HepG2 (cell line): Measurements from ENCODE around the gene BRIP1. TPM values are rescaled to one million over a fixed set of nuclear protein-coding genes. Genes with fewer than 3 reads are reported as not detected.

Experiments
- ASH2L ChIP-seq: fragments of 300-600, 200-600 bp; sonication (generic); IDR thresholded peaks from 2 replicates; pipeline ENCODE4 v1.7.0; 2017; ENCODE audit warnings: low read depth, mild to moderate bottlenecking, moderate library complexity, mixed read lengths, low read length; ENCODE audit not compliant: insufficient read length
- BCL6 ChIP-seq: IDR thresholded peaks from 2 replicates; pipeline ENCODE4 v1.6.1; 2016; ENCODE audit warnings: missing genetic modification reagents, missing compliant biosample characterization
- EHMT2 ChIP-seq: fragments of 200-600 bp; sonication (generic); IDR thresholded peaks from 2 replicates; pipeline ENCODE4 v1.7.0; 2017; ENCODE audit warnings: antibody characterized with exemption, low read depth, low read length, borderline replicate concordance
- GATAD2A ChIP-seq: IDR thresholded peaks from 2 replicates; pipeline ENCODE4 v1.6.1; 2016
- HNRNPLL ChIP-seq: fragments of 200-400 bp; formaldehyde crosslinking; IDR thresholded peaks from 2 replicates; pipeline ENCODE4 v1.6.1; 2017; ENCODE audit warnings: mild to moderate bottlenecking, low read depth, low read length; ENCODE audit not compliant: poor library complexity, severe bottlenecking
- KLF11 ChIP-seq: IDR thresholded peaks from 2 replicates; pipeline ENCODE4 v1.6.1; 2016; ENCODE audit warnings: missing compliant biosample characterization
- KLF13 ChIP-seq: sonication (generic); formaldehyde crosslinking; IDR thresholded peaks from 2 replicates; pipeline ENCODE4 v1.4.0; 2020; ENCODE audit warnings: mild to moderate bottlenecking, missing genetic modification reagents
- NPAS2 ChIP-seq: sonication (generic); formaldehyde crosslinking; IDR thresholded peaks from 2 replicates; pipeline ENCODE4 v1.8.0; 2022; ENCODE audit warnings: mild to moderate bottlenecking, missing genetic modification reagents, borderline replicate concordance
- PITX1 ChIP-seq: sonication (generic); formaldehyde crosslinking; IDR thresholded peaks from 2 replicates; pipeline ENCODE4 v1.5.1; 2020; ENCODE audit warnings: mild to moderate bottlenecking, missing genetic modification reagents
- POGZ ChIP-seq: sonication (generic); formaldehyde crosslinking; IDR thresholded peaks from 2 replicates; pipeline ENCODE4 v1.4.0; 2020; ENCODE audit warnings: mild to moderate bottlenecking, missing genetic modification reagents
- PTBP1 ChIP-seq: fragments of 200-400 bp; formaldehyde crosslinking; IDR thresholded peaks from 2 replicates; pipeline ENCODE4 v1.6.1; 2018; ENCODE audit warnings: low read length, low read depth; ENCODE audit not compliant: poor library complexity, severe bottlenecking
- SIN3A ChIP-seq: IDR thresholded peaks from 2 replicates; pipeline ENCODE4 v1.6.1; 2011; ENCODE audit warnings: low read depth, mild to moderate bottlenecking, control low read depth, low read length, borderline replicate concordance
- SKI ChIP-seq: fragments of 450-650 bp; IDR thresholded peaks from one replicate; pipeline ENCODE4 v1.6.1; 2018; ENCODE audit warnings: mild to moderate bottlenecking; ENCODE audit not compliant: partially characterized antibody
- SP1 ChIP-seq, 2 experiments: fragments of 450-650 bp in 1 of 2; sonication (generic) in 1 of 2; formaldehyde crosslinking in 1 of 2; IDR thresholded peaks; 2 replicates each; pipeline versions ENCODE4 v1.4.0 to v1.6.1; 2016 to 2020; ENCODE audit warnings: missing genetic modification reagents in 1 of 2
- ZMYM4 ChIP-seq: sonication (generic); formaldehyde crosslinking; IDR thresholded peaks from 2 replicates; pipeline ENCODE4 v1.8.1; 2023; ENCODE audit warnings: mild to moderate bottlenecking, missing genetic modification reagents
- ZNF235 ChIP-seq: sonication (generic); formaldehyde crosslinking; IDR thresholded peaks from 2 replicates; pipeline ENCODE4 v1.8.1; 2023; ENCODE audit warnings: mild to moderate bottlenecking, missing genetic modification reagents, borderline replicate concordance
- ZNF777 ChIP-seq: sonication (generic); formaldehyde crosslinking; IDR thresholded peaks from 2 replicates; pipeline ENCODE4 v1.4.0; 2020; ENCODE audit warnings: missing genetic modification reagents
- ZNF83 ChIP-seq: sonication (generic); formaldehyde crosslinking; IDR thresholded peaks from 2 replicates; pipeline ENCODE4 v1.4.0; 2020; ENCODE audit warnings: missing genetic modification reagents, mild to moderate bottlenecking, borderline replicate concordance
- polyA plus RNA-seq, 8 experiments: library from polyadenylated mRNA; depleted of rRNA in 3 of 8; stranded (reverse) in 7 of 8; unstranded in 1 of 8; fragments of >200 nt; fragmentation: Illumina TruSeq in 4 of 8; extraction: Trizol in 4 of 8; gene quantifications; 2 replicates each; pipeline versions ENCODE4 v1.2.1 to v1.2.3, GENCODE V29; 2011 to 2016; ENCODE audit warnings: low read depth in 4 of 8, missing spikeins in 1 of 8, mixed read lengths in 1 of 8; ENCODE audit not compliant: insufficient read depth in 1 of 8
- total RNA-seq, 5 experiments: library from RNA; depleted of rRNA; stranded (reverse); fragments of >200 nt; fragmentation: Illumina TruSeq; extraction: Trizol; gene quantifications; 2 replicates each; pipeline ENCODE4 v1.2.3, GENCODE V29; 2016; ENCODE audit warnings: low read depth in 1 of 5
- TF ChIP-seq, protein P1 (sequence below): sonication (generic); formaldehyde crosslinking; IDR thresholded peaks from 2 replicates; pipeline ENCODE4 v1.4.0; 2020; ENCODE audit warnings: low read depth, missing genetic modification reagents
- TF ChIP-seq, protein P2 (sequence below): sonication (generic); formaldehyde crosslinking; IDR thresholded peaks from 2 replicates; pipeline ENCODE4 v1.8.0; 2022; ENCODE audit warnings: mild to moderate bottlenecking, missing genetic modification reagents, moderate library complexity
- TF ChIP-seq, protein P3 (sequence below): sonication (generic); IDR thresholded peaks from 2 replicates; pipeline ENCODE4 v1.6.1; 2016; ENCODE audit warnings: low read depth, borderline replicate concordance
- TF ChIP-seq, protein P4 (sequence below): sonication (generic); formaldehyde crosslinking; IDR thresholded peaks from 2 replicates; pipeline ENCODE4 v1.4.0; 2020; ENCODE audit warnings: missing genetic modification reagents, borderline replicate concordance

BRIP1 gene
- total and polyA plus RNA-seq, 2 of the 13 experiments (the other 11 are each of a cell fraction or from before 2014, with no cell fraction given): 3.8 to 27.7 TPM

DNA sequence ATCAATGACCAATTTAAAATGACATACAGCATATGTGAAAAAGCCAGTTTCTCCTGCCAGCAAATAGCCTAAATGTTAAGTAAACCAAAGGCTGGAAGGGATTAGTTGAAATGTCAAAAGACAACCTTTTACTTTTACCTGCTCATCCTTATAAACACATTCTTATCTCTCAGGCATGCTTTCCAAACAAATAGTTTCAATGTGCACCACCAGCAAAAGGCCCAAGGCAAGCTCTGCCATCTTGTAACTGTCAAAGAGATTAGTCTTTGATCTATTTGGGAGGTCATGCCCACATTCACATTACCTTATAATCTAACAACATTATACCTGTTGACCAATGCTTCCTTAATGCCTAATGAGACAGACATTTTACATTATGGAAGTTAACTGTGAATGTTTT lies 140.1 kb downstream of the BRIP1 start (continued):
- TF ChIP-seq, protein P1, sequence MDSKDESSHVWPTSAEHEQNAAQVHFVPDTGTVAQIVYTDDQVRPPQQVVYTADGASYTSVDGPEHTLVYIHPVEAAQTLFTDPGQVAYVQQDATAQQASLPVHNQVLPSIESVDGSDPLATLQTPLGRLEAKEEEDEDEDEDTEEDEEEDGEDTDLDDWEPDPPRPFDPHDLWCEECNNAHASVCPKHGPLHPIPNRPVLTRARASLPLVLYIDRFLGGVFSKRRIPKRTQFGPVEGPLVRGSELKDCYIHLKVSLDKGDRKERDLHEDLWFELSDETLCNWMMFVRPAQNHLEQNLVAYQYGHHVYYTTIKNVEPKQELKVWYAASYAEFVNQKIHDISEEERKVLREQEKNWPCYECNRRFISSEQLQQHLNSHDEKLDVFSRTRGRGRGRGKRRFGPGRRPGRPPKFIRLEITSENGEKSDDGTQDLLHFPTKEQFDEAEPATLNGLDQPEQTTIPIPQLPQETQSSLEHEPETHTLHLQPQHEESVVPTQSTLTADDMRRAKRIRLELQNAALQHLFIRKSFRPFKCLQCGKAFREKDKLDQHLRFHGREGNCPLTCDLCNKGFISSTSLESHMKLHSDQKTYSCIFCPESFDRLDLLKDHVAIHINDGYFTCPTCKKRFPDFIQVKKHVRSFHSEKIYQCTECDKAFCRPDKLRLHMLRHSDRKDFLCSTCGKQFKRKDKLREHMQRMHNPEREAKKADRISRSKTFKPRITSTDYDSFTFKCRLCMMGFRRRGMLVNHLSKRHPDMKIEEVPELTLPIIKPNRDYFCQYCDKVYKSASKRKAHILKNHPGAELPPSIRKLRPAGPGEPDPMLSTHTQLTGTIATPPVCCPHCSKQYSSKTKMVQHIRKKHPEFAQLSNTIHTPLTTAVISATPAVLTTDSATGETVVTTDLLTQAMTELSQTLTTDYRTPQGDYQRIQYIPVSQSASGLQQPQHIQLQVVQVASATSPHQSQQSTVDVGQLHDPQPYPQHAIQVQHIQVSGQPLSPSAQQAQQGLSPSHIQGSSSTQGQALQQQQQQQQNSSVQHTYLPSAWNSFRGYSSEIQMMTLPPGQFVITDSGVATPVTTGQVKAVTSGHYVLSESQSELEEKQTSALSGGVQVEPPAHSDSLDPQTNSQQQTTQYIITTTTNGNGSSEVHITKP (CRISPR knock-in tag): no peak
- TF ChIP-seq BCL6 (CRISPR knock-in tag) (0 out of 2 replicates have a peak, but pooled peaks have one; percentile 11), ZMYM4 (CRISPR knock-in tag) (peak; percentile 73; the same call in 1 of the 2 replicates), ASH2L (no peak), SP1 (IDR thresholded peaks at IDR 0.05) (no peak), SP1 (CRISPR knock-in tag; IDR thresholded peaks at IDR 0.05) (no peak), EHMT2 (0 out of 2 replicates have a peak, but pooled peaks have one; percentile 36), KLF11 (CRISPR knock-in tag) (no peak), GATAD2A (no peak), ZNF777 (CRISPR knock-in tag) (no peak), ZNF235 (no peak), NPAS2 (CRISPR knock-in tag) (no peak), KLF13 (CRISPR knock-in tag) (no peak), PITX1 (CRISPR knock-in tag) (peak; percentile 76), PTBP1 (no peak), SIN3A (no peak), POGZ (CRISPR knock-in tag) (0 out of 2 replicates have a peak, but pooled peaks have one; percentile 21), HNRNPLL (no peak), ZNF83 (CRISPR knock-in tag) (no peak), SKI (no peak)
- TF ChIP-seq, protein P2, sequence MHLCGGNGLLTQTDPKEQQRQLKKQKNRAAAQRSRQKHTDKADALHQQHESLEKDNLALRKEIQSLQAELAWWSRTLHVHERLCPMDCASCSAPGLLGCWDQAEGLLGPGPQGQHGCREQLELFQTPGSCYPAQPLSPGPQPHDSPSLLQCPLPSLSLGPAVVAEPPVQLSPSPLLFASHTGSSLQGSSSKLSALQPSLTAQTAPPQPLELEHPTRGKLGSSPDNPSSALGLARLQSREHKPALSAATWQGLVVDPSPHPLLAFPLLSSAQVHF (CRISPR knock-in tag): no peak
- TF ChIP-seq, protein P3, sequence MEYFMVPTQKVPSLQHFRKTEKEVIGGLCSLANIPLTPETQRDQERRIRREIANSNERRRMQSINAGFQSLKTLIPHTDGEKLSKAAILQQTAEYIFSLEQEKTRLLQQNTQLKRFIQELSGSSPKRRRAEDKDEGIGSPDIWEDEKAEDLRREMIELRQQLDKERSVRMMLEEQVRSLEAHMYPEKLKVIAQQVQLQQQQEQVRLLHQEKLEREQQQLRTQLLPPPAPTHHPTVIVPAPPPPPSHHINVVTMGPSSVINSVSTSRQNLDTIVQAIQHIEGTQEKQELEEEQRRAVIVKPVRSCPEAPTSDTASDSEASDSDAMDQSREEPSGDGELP: no peak
- TF ChIP-seq, protein P4, sequence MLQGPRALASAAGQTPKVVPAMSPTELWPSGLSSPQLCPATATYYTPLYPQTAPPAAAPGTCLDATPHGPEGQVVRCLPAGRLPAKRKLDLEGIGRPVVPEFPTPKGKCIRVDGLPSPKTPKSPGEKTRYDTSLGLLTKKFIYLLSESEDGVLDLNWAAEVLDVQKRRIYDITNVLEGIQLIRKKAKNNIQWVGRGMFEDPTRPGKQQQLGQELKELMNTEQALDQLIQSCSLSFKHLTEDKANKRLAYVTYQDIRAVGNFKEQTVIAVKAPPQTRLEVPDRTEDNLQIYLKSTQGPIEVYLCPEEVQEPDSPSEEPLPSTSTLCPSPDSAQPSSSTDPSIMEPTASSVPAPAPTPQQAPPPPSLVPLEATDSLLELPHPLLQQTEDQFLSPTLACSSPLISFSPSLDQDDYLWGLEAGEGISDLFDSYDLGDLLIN (CRISPR knock-in tag): no peak
